Stimulated activated CD8-positive, alpha-beta memory T cell treated with anti-CD3 and anti-CD28 coated beads, Interleukin-4, amount 100 ng/mL, for 1 hour (primary cell): ENCODE data around the gene DCP1A.
"Not testable (repeated sequence)": the region's sequence is repeated elsewhere in the genome, so short reads cannot be mapped to it uniquely, and the experiment has no call there.

Experiments
- DNase-seq, 2 donors: peaks; one replicate each; pipeline ENCODE4 v3.0.0-alpha.2; 2020; ENCODE audit warnings: low read depth in 2 of 2, low spot score in 1 of 2

The DCP1A gene

DNA sequence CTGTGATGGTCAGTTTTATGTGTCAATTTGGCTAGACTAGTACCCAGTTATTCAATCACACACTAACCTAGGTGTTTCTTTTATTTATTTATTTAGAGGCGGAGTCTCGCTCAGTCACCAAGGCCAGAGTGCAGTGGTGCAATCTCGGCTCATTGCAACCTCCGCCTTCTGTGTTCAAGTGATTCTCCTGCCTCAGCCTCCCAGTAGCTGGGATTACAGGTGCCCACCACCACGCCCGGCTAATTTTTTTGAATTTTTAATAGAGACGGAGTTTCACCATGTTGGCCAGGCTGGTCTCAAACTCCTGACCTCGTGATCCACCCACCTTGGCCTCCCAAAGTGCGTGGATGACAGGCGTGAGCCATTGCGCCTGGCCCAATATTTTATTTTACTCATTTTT lies 78.2 kb downstream of the DCP1A start:
- DNase-seq = not testable (repeated sequence)

DNA sequence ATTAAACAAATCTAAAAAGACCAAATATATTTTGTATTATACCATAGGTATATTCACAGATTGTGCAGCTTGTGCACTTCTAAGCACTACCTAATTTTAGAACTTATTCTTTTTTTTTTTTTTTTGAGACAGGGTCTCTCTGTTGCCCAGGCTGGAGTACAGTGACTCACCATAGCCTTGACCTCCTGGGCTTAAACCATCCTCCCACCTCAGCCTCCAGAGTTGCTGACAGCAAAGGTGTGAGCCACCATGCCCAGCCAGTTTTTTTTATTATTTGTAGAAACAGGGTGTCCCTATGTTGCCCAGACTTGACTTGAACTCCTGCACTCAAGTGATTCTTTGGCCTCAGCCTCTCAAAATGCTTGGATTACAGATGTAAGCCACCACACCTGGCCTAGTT lies 79.6 kb downstream of the DCP1A start:
- DNase-seq = no peak

DNA sequence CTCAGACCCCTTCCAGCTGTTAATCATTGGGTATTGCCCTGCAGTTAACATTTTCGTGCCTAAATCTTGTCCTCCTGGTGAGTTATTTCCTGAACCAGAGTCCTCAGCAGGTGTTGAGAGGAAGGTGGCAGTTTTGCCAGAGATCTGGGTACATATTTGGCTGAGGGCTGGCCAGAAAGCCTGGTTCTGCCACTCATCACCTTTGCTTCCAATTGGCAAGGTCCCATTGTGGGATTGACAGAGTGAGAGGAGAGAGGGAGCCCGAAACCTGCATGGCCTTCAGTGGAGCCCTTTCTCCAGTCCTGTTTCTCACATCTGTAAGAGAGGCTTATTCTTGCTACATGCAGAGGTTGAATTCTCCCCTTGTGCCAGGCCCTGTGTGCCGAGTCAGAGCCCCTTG lies 82.6 kb downstream of the DCP1A start:
- DNase-seq = no peak

GRCh38 chr3:53263907-53264306 lies 83.4 kb downstream of the DCP1A start:
- no peak for DNase-seq

DNA sequence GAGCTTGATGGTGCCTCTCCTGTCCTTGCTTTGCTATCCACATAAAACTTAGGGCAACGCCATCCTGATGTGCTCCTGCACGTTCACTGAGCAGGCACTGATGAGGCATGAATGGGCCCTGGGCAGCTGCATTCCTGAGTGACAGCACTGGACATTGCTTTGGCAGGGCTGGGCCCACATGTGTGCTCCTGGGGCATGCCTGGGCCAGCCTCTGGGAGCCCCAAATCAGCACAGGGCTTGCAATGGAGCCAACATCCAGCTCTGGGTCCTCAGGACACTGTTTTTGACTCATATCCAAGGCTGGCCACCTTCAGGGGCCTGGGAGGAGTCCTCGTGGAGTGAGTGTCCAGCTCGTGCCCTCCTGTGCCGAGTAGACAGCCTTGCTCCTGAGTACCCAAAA lies 85.6 kb downstream of the DCP1A start:
- DNase-seq = no peak

DNA sequence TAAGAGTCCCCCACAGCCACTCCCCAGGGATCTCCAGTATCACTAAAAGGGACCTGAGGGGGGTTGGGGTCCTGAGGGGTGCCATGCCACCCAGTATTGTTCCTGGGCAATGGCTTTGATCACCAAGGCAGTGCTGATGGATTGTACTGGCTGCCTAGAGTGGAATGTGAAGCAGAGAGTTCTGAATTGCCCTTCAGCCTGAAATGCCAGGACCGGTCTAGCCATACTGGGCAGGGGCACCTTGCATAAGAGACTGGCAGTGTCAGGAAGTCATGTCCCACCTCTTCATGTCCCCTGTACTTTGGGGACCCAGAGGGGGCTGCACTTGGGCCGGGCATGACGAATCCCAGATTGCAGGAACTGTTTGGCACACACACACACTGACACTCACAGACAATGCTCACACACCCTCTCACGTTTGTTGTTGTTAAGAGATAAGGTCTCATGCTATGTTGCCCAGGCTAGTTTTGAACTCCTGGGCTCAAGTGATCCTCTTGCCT lies 87.0 kb downstream of the DCP1A start:
- no peak for DNase-seq

GRCh38 chr3:53259427-53260259 lies 87.7 kb downstream of the DCP1A start:
- DNase-seq = no peak

- no peak for DNase-seq
Measured at GRCh38 chr3:53258600-53259426, 88.5 kb downstream of the DCP1A start.

DNA sequence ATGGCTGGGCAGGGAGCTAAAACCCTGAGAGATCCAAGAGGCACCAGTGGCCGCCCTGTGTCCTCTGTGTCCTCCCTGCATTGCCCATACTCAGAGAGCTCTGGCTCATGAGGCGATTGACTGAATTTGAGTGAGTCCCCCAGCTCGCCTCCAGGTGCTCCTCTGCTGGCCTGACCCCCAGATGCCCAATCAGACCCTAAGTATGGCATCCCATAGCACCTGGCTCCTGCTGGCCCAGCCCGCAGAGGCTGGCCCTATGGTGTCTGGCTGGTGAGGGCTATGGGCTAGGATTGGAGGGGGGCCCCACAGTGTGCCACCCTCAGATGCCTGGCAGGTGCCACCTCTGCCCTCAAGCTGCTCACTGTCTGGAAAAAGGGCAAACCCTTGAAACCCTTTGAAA lies 89.9 kb downstream of the DCP1A start:
- no peak for DNase-seq

DNA sequence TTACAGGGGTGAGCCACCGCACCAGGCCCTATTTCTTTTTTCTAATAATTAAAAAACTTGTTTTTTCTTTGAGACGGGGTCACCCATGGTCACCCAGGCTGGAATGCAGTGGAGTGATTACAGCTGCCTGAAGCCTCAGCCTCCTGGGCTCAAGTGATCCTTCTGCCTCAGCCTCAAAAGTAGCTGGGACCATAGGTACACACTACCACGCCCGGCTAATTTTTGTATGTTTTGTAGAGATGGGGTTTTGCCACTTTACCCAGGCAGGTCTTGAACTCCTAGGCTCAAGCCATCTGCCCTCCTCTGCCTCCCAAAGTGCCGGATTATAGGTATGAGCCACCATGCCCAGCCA lies 90.7 kb downstream of the DCP1A start:
- DNase-seq = no peak

DNA sequence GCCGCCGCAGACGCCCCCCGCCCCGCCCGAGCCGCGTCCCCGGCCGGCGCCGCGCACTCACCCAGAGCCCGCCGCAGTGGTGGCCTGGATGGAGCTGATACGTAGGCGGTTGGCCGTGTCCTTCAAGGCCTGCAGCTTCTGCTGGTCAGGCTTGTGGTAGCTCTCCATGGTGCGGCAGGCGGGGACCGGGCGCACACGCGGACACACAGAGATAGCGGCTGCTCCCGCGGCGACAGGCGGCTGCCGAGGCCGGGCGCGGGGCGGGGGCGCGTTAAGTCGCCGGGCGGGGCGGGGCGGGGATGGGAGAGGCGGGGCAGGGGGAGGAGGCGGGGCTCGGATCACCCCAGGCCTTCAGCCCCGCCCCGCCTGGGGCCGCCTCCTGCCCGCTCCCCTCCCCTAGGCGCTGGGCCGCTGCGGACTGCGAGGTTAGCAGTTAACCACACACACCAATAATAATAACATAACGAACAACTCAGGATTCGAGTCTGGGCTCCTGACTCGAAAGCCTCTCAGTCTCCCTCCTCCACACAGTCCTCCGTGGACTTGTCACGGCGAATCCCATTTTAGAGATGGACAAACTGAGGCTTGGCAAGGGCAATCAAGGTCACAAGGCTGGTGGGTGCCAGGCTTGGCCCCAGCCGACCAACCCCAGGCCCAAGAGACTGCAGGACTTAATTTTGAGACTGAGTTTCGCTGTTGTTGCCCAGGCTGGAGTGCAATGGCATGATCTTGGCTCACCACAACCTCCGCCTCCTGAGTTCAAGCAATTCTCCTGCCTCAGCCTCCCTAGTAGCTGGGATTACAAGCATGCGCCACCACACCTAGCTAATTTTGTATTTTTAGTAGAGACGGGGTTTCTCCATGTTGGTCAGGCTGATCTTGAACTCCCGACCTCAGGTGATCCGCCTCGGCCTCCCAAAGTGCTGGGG lies 91.3 kb downstream of the DCP1A start, which contains the start of gene TKT:
Gene TKT (minus strand): TSS at position 248 of the 929 bp plus-strand sequence. CDS start 80 bp downstream, at position 168.
- peak; percentile 50 to 54 for DNase-seq

GRCh38 chr3:53255423-53255774 lies 91.9 kb downstream of the DCP1A start:
- no peak for DNase-seq

- no peak for DNase-seq
Measured at GRCh38 chr3:53254509-53255422, 92.6 kb downstream of the DCP1A start.

- DNase-seq = no peak
Measured at GRCh38 chr3:53253707-53254508, 93.4 kb downstream of the DCP1A start.

GRCh38 chr3:53252947-53253322 lies 94.4 kb downstream of the DCP1A start:
- DNase-seq = not testable (repeated sequence)

- no peak for DNase-seq
Measured at GRCh38 chr3:53252096-53252946, 95.0 kb downstream of the DCP1A start.

DNA sequence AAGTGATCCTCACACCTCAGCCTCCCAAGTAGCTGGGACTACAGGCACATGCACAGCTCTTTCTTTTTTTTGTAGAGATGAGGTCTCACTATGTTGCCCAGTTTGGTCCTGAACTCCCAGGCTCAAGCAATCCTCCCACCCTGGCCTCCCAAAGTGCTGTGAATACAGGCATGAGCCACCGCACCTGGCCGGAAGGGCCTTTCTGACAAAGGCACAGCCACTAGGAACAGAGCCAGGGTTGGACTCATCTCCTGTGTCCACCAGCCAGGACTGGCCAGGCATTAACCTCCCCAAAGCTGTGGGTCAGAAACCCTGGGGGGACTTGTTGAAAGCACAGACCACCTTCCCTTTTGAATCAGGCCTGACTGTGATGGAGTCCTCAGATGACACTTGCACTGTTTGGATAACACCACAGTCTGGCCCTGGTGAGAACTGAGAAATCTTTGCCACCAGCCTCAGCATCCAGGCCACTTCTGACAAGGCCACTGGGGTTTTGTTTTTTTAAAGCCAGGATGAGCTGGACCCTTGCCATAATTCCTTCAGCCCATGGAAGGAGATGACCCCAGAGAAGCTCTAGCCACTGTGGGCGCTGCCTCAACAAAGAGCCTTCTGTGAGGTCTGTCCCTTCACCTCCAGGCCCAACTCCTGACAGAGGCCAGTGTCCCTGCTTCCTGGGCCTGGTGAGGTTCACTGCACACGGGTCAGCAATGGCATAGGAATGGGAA lies 96.3 kb downstream of the DCP1A start:
- no peak for DNase-seq

DNA sequence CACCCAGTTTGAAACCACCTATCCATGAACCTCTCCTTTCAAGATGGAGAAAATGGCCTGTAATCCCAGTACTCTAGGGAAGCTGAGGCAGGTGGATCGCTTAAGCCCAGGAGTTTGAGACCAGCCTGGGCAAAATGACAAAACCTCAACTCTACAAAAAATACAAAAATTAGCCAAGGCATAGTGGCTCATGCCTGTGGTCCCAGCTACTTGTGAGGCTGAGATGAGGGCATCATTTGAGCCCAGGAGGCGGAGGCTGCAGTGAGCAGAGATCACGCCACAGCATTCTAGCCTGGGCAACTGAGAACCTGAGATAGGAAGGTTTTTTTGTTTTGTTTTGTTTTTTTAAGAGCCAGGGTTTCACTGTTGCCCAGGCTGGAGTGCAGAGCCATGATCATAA lies 96.9 kb downstream of the DCP1A start:
- DNase-seq = no peak
